Right lobe of liver (tissue), 6 donors: ENCODE measurements around the gene CAPZB. TPM values are rescaled to one million over a fixed set of nuclear protein-coding genes. Genes with fewer than 3 reads are reported as not detected.

Experiments used
- ATAC-seq, 4 donors: fragments of 200-7000 bp; cut with Tn5 transposase; one replicate each; pipeline ENCODE4 v1.9.1; 2020; ENCODE audit warnings: mild to moderate bottlenecking in 4 of 4, moderate library complexity in 4 of 4
- DNase-seq, 3 donors: peaks; one replicate each; pipeline ENCODE4 v3.0.0-alpha.2; 2020
- H3K27ac ChIP-seq, 3 donors: fragments of 200-600 bp; one replicate each; pipeline ENCODE4 v1.8.0; 2022
- H3K27me3 ChIP-seq, 2 donors: fragments of 200-600 bp; one replicate each; pipeline ENCODE4 v1.8.0; 2022
- H3K36me3 ChIP-seq, 4 donors: fragments of 200-600 bp; sonication (generic) in 1 of 4; one replicate each; pipeline versions ENCODE4 v1.5.1 to v1.8.0; 2017 to 2022; ENCODE audit warnings: control low read depth in 1 of 4
- H3K4me1 ChIP-seq, 4 donors: fragments of 200-600 bp; sonication (generic) in 1 of 4; one replicate each; pipeline versions ENCODE4 v1.5.1 to v1.8.0; 2017 to 2022; ENCODE audit warnings: control low read depth in 1 of 4
- H3K4me3 ChIP-seq, 3 donors: fragments of 200-600 bp; one replicate each; pipeline ENCODE4 v1.8.0; 2022
- H3K9me3 ChIP-seq, 4 donors: fragments of 200-600 bp; sonication (generic) in 1 of 4; one replicate each; pipeline versions ENCODE4 v1.5.1 to v1.8.0; 2017 to 2022; ENCODE audit warnings: control low read depth in 1 of 4
- POLR2A ChIP-seq: fragments of 450-650 bp; IDR thresholded peaks from one replicate; pipeline ENCODE4 v1.6.1; 2017; ENCODE audit warnings: antibody characterized with exemption, mild to moderate bottlenecking
- WGBS: methylation state at CpG from one replicate; pipeline ENCODE4 v1.1.6; 2018; ENCODE audit warnings: low coverage, low lambda C conversion rate; ENCODE audit not compliant: insufficient coverage; ENCODE audit errors: missing lambda C conversion rate; 5-methylcytosine and 5-hydroxymethylcytosine counted together
- intact Hi-C, 2 donors: fragments of 100-400 bp; cut with DNase I; formaldehyde crosslinking; loops; one replicate each; pipeline versions ENCODE4 v1.11.2 to v1.14.1; 2022
- total RNA-seq, 6 experiments: library from RNA; depleted of rRNA in 2 of 6; stranded (reverse); fragments of >200 nt in 2 of 6; fragmentation: NEBNext Ultra II Directional in 3 of 6; extraction: Animal tissue kit (Norgen Biotek cat#: 25700) in 3 of 6; gene quantifications; one replicate each; pipeline versions ENCODE4 v1.1.0 to v1.2.4, GENCODE V29; 2016 to 2023
- TF ChIP-seq, protein P1 (sequence below), 4 donors: fragments of 200-600 bp in 3 of 4; fragments of 450-650 bp in 1 of 4; IDR thresholded peaks; one replicate each; pipeline versions ENCODE4 v1.5.1 to v1.8.0; 2016 to 2022; ENCODE audit warnings: antibody characterized with exemption in 4 of 4, mild to moderate bottlenecking in 2 of 4
- donor health status: DM: no; HTN: yes; CAD: no.
- donor health status: DM: no; HTN: no; CAD: no.
- donor health status: DM: no; HTN: no; CAD: no.
- donor health status: DM: no; HTN: yes; CAD: no.
- donor health status: DM: no; HTN: yes; CAD: no.

CAPZB gene
- total RNA-seq, 6 experiments from 2014 or later, result 53.5 to 117 (median 88.0) TPM

DNA sequence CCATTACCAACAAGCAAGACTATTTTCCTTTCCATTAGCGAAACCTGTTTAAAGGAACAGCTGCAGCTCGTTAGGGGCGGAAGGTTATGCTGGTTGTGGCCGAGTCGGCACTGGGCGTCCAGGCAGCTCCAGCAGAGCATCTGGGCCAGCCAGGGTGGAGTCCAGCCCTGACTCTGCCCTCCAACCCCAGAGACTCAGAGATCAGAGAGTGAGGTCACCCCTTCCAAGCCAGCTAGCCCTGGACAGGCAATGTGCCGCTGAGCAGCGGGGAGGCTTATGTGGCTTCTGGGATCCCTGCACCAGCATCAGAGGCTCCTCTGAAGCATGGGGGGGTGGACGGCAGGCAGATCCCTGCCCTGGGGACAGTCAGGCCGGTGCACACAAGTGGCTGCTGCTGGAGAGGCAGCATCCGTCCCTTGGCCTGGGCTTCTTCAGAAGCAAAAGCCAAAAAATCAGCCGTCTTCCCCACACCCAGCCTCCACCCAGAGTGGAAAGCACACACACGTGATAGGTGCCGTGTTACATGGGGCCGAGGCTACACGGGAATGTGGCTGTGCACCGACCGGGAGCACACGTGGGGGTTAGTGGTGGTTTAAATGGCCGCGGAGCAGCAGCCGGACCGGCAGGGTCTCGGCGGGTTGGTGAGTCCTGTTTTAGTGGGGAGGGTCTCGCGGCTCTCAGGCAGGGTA, 143.1 kb downstream of the CAPZB start:
- Histone ChIP-seq H3K4me3 (no peak overlapping the region), H3K27me3 (no peaks in the 10 kb centered on the region), H3K9me3 (no peaks in the 10 kb centered on the region), H3K27ac (no peak overlapping the region), H3K4me1 (peaks cover 0 to 14% (median 6%) of the 10 kb centered on the region in 4 donors), H3K36me3 (peaks cover 0 to 22% (median 5%) of the 10 kb centered on the region in 4 donors)
- no peak for TF ChIP-seq POLR2A
- TF ChIP-seq, protein P1, sequence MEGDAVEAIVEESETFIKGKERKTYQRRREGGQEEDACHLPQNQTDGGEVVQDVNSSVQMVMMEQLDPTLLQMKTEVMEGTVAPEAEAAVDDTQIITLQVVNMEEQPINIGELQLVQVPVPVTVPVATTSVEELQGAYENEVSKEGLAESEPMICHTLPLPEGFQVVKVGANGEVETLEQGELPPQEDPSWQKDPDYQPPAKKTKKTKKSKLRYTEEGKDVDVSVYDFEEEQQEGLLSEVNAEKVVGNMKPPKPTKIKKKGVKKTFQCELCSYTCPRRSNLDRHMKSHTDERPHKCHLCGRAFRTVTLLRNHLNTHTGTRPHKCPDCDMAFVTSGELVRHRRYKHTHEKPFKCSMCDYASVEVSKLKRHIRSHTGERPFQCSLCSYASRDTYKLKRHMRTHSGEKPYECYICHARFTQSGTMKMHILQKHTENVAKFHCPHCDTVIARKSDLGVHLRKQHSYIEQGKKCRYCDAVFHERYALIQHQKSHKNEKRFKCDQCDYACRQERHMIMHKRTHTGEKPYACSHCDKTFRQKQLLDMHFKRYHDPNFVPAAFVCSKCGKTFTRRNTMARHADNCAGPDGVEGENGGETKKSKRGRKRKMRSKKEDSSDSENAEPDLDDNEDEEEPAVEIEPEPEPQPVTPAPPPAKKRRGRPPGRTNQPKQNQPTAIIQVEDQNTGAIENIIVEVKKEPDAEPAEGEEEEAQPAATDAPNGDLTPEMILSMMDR (IDR thresholded peaks at IDR 0.05), result no peak
- ATAC-seq, result no peak
- no peak for DNase-seq
- intact Hi-C loops, result loop anchor here (10.0 kb wide), 1 partner anchor 313 kb away; no protein-coding TSS in a partner anchor
- 33% methylated on average over 2 of the region's 27 CpGs for WGBS

- no peak overlapping the region for H3K4me3 ChIP-seq
- intact Hi-C loops, result loop anchor here (10.0 kb wide), 1 partner anchor 313 kb away; no protein-coding TSS in a partner anchor
- DNase-seq, result peak in 1 of 3 donors; percentile 67
- peak; percentile 3 to 31 (median 20) for ATAC-seq
- no peak for TF ChIP-seq POLR2A
- TF ChIP-seq, protein P1 (IDR thresholded peaks at IDR 0.05), result peak; percentile 72 to 84 (median 81)
- no peaks in the 10 kb centered on the region for H3K27me3 ChIP-seq
- H3K27ac ChIP-seq, result no peak overlapping the region
- 58% methylated on average over 9 of the region's 25 CpGs for WGBS
- peaks cover 0 to 14% (median 6%) of the 10 kb centered on the region in 4 donors for H3K4me1 ChIP-seq
- no peaks in the 10 kb centered on the region for H3K9me3 ChIP-seq
- peaks cover 0 to 22% (median 5%) of the 10 kb centered on the region in 4 donors for H3K36me3 ChIP-seq
These were observed 143.9 kb downstream of the CAPZB start for GRCh38 chr1:19341201-19342061.

- peaks cover 0 to 22% (median 5%) of the 10 kb centered on the region in 4 donors for H3K36me3 ChIP-seq
These were observed 144.9 kb downstream of the CAPZB start for GRCh38 chr1:19340387-19340937.

More at GRCh38 chr1:19340387-19340937, 144.9 kb downstream of the CAPZB start:
- Histone ChIP-seq H3K4me3 (no peak overlapping the region), H3K4me1 (peaks cover 0 to 14% (median 6%) of the 10 kb centered on the region in 4 donors), H3K27ac (no peak overlapping the region), H3K9me3 (no peaks in the 10 kb centered on the region), H3K27me3 (no peaks in the 10 kb centered on the region)
- intact Hi-C loops, result loop anchor here (10.0 kb wide), 1 partner anchor 314 kb away; no protein-coding TSS in a partner anchor
- no peak for TF ChIP-seq POLR2A
- TF ChIP-seq, protein P1 (IDR thresholded peaks at IDR 0.05), result no peak
- no peak for DNase-seq
- WGBS, result 94% methylated on average over 13 of the region's 14 CpGs
- no peak for ATAC-seq
